Panc1 (cell line): ENCODE measurements around the gene VWA8. TPM values are rescaled to one million over a fixed set of nuclear protein-coding genes. Genes with fewer than 3 reads are reported as not detected.

Experiments used
- ATAC-seq: fragments of 200-7000 bp; cut with Tn5 transposase; 2 replicates; pipeline ENCODE4 v1.9.1; 2020; ENCODE audit warnings: mild to moderate bottlenecking, moderate library complexity
- BruUV-seq: library from RNA; stranded (reverse); fragments of 400-500 nt; replicated peaks from 2 replicates; lab custom pipeline; 2021; lab: Mats Ljungman, UMichigan
- CTCF ChIA-PET: fragments of 300-600 bp; sonication (Branson Sonifier 250); formaldehyde crosslinking; loops from one replicate; lab custom pipeline; 2022; ENCODE audit warnings: antibody characterized with exemption; lab: Charles Lee
- POLR2A ChIA-PET: fragments of 300-600 bp; sonication (Branson Sonifier 250); formaldehyde crosslinking; loops from one replicate; lab custom pipeline; 2022; ENCODE audit warnings: antibody characterized with exemption; lab: Charles Lee
- DNase-seq: peaks from one replicate; pipeline ENCODE4 v3.0.0-alpha.2; 2010; ENCODE audit warnings: low read depth, low spot score
- H3K27ac ChIP-seq: 2 replicates; pipeline ENCODE4 v1.5.1; 2011; ENCODE audit warnings: mild to moderate bottlenecking, low read length, inconsistent platforms
- H3K27me3 ChIP-seq: fragments of 200-500 bp; sonication (Bioruptor generic); 2 replicates; pipeline ENCODE4 v1.6.0; 2014; ENCODE audit warnings: low read length, inconsistent platforms; ENCODE audit not compliant: control insufficient read depth, insufficient read depth
- H3K36me3 ChIP-seq: fragments of 200-500 bp; sonication (Bioruptor generic); 2 replicates; pipeline ENCODE4 v1.5.1; 2014; ENCODE audit warnings: inconsistent platforms, mild to moderate bottlenecking, low read length, moderate library complexity; ENCODE audit not compliant: control insufficient read depth, insufficient read depth
- H3K4me1 ChIP-seq: 2 replicates; pipeline ENCODE4 v1.5.1; 2011; ENCODE audit warnings: inconsistent platforms, mild to moderate bottlenecking, low read length, moderate library complexity; ENCODE audit not compliant: control insufficient read depth, insufficient read depth
- H3K4me3 ChIP-seq, 2 experiments: 2 replicates each; pipeline ENCODE4 v1.5.1; 2011 to 2012; ENCODE audit warnings: low read depth in 2 of 2, low read length in 2 of 2, mild to moderate bottlenecking in 2 of 2, inconsistent platforms in 1 of 2, moderate library complexity in 1 of 2
- H3K9me3 ChIP-seq: fragments of 200-500 bp; sonication (Bioruptor generic); 2 replicates; pipeline ENCODE4 v1.5.1; 2014; ENCODE audit warnings: low read depth, mild to moderate bottlenecking, inconsistent platforms, low read length, moderate library complexity; ENCODE audit not compliant: control insufficient read depth, insufficient read depth
- POLR2AphosphoS5 ChIP-seq: IDR thresholded peaks from 2 replicates; pipeline ENCODE4 v1.6.1; 2012; ENCODE audit warnings: mild to moderate bottlenecking, low read depth, low read length, moderate library complexity
- SIN3A ChIP-seq: IDR thresholded peaks from 2 replicates; pipeline ENCODE4 v1.6.1; 2012; ENCODE audit warnings: low read depth, mild to moderate bottlenecking, low read length, moderate library complexity, borderline replicate concordance; ENCODE audit not compliant: insufficient read depth
- TCF7L2 ChIP-seq: IDR thresholded peaks from 2 replicates; pipeline ENCODE4 v1.6.1; 2011; ENCODE audit warnings: mild to moderate bottlenecking, low read depth, low read length, inconsistent platforms
- in situ Hi-C: cut with HindIII; loops from 2 replicates; pipeline ENCODE4 v1.10.0; 2016; ENCODE audit warnings: low sequenced_read_pairs, low pct_unique_long_range_greater_than_20kb
- intact Hi-C: fragments of 100-400 bp; cut with micrococcal nuclease; formaldehyde crosslinking; loops from one replicate; pipeline ENCODE4 v1.10.0; 2022; ENCODE audit not compliant: unreplicated experiment
- total RNA-seq: library from RNA; stranded (reverse); gene quantifications from one replicate; pipeline ENCODE4 v1.2.1, GENCODE V29; 2021; ENCODE audit not compliant: unreplicated experiment
- TF ChIP-seq, protein P1 (sequence below), 2 experiments: IDR thresholded peaks; 2 replicates each; pipeline ENCODE4 v1.6.1; 2011 to 2012; ENCODE audit warnings: low read depth in 2 of 2, control low read depth in 1 of 2, low read length in 1 of 2, mild to moderate bottlenecking in 1 of 2, moderate library complexity in 1 of 2; ENCODE audit not compliant: insufficient read depth in 1 of 2
- TF ChIP-seq, protein P2 (sequence below): fragments of 450-650 bp; IDR thresholded peaks from 2 replicates; pipeline ENCODE4 v1.5.1; 2017; ENCODE audit warnings: mild to moderate bottlenecking

The VWA8 gene
- total RNA-seq, 1 experiment from 2014 or later, result 11.2 TPM

DNA sequence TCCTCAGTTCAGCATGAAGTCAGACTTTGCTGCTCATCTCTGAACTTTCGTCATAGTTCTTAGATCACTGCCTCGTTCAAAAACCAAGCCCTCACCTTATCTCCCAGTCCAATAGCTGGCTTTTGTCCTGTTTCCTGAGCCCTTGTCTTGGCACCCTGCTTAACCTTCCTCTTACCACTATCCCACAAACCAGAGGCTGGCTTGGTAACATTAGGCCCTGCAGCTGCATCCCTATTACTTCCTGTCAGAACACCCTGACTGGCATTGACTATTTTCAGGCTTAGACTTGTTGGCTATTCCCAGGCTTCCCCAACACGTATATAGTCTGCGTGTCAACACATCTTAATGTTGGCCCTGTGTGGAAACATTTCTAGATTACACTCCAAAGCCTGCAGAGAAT lies 172.4 kb downstream of the VWA8 start:
- CTCF ChIA-PET, result no interaction called here
- DNase-seq, result no peak
- intact Hi-C loops, result no loop called here
- ATAC-seq, result no peak
- H3K27ac ChIP-seq, result no peak overlapping the region
- no peak for TF ChIP-seq SIN3A
- no peak for TF ChIP-seq TCF7L2
- TF ChIP-seq, protein P1, sequence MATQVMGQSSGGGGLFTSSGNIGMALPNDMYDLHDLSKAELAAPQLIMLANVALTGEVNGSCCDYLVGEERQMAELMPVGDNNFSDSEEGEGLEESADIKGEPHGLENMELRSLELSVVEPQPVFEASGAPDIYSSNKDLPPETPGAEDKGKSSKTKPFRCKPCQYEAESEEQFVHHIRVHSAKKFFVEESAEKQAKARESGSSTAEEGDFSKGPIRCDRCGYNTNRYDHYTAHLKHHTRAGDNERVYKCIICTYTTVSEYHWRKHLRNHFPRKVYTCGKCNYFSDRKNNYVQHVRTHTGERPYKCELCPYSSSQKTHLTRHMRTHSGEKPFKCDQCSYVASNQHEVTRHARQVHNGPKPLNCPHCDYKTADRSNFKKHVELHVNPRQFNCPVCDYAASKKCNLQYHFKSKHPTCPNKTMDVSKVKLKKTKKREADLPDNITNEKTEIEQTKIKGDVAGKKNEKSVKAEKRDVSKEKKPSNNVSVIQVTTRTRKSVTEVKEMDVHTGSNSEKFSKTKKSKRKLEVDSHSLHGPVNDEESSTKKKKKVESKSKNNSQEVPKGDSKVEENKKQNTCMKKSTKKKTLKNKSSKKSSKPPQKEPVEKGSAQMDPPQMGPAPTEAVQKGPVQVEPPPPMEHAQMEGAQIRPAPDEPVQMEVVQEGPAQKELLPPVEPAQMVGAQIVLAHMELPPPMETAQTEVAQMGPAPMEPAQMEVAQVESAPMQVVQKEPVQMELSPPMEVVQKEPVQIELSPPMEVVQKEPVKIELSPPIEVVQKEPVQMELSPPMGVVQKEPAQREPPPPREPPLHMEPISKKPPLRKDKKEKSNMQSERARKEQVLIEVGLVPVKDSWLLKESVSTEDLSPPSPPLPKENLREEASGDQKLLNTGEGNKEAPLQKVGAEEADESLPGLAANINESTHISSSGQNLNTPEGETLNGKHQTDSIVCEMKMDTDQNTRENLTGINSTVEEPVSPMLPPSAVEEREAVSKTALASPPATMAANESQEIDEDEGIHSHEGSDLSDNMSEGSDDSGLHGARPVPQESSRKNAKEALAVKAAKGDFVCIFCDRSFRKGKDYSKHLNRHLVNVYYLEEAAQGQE (IDR thresholded peaks at IDR 0.05; ENCODE audit: insufficient read depth in 1 of 2, low read depth in 2 of 2, low read length in 1 of 2), result no peak
- TF ChIP-seq, protein P2, sequence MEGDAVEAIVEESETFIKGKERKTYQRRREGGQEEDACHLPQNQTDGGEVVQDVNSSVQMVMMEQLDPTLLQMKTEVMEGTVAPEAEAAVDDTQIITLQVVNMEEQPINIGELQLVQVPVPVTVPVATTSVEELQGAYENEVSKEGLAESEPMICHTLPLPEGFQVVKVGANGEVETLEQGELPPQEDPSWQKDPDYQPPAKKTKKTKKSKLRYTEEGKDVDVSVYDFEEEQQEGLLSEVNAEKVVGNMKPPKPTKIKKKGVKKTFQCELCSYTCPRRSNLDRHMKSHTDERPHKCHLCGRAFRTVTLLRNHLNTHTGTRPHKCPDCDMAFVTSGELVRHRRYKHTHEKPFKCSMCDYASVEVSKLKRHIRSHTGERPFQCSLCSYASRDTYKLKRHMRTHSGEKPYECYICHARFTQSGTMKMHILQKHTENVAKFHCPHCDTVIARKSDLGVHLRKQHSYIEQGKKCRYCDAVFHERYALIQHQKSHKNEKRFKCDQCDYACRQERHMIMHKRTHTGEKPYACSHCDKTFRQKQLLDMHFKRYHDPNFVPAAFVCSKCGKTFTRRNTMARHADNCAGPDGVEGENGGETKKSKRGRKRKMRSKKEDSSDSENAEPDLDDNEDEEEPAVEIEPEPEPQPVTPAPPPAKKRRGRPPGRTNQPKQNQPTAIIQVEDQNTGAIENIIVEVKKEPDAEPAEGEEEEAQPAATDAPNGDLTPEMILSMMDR, result no peak
- TF ChIP-seq POLR2AphosphoS5, result no peak
- H3K4me3 ChIP-seq, result no peak overlapping the region
- no peaks in the 10 kb centered on the region for H3K27me3 ChIP-seq
- H3K9me3 ChIP-seq, result no peaks in the 10 kb centered on the region
- BruUV-seq, result no TSS peak
- H3K36me3 ChIP-seq, result no peaks in the 10 kb centered on the region; the same call in 1 of the 2 replicates
- H3K4me1 ChIP-seq, result no peaks in the 10 kb centered on the region
- in situ Hi-C loops, result no loop called here
- POLR2A ChIA-PET, result interaction anchor here (0.6 kb wide), 1 partner anchor 82 kb away, joined by 8 read pairs; no protein-coding TSS in a partner anchor

DNA sequence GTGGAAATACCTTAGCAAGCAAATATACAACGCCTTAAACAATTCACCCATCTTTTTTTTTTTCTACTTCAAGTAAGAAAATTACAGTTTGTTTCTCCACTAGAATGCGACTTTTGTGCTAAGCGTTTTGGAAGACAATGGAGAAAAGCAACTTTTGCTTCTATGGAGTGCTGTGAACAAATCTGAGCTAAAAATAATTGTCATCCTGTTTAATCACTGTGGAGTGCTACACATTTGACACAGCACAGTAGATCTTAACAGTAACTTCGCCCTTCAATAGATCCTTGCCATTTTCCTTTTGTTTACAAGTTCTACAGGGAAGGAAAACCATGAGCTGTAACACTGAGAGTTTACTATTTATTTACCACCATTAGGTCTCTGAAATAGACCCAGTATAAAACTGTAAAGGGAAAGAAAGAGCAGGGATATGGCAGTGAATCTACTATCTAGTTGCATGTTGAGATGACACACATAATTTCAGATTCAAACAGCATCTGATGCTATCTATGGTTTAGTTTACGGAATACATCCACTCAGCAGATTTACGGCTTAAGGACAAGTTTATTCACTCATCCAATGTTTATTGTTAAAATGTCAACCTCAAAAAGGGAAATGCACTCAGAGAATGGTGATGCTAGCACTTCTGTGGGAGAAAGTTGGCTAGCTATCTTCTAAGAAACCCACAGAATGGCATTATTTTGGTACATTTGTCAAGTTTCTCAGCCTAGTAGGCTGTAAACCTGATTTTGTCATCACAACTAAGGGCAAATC lies 175.3 kb downstream of the VWA8 start:
- no peaks in the 10 kb centered on the region for H3K36me3 ChIP-seq
- in situ Hi-C loops (no loop called here), intact Hi-C loops (no loop called here)
- ChIA-PET CTCF (no interaction called here), POLR2A (no interaction called here)
- no peak overlapping the region for H3K4me3 ChIP-seq
- H3K27ac ChIP-seq, result no peak overlapping the region
- ATAC-seq (no peak), DNase-seq (no peak)
- no peaks in the 10 kb centered on the region for H3K9me3 ChIP-seq
- TF ChIP-seq, protein P1 (IDR thresholded peaks at IDR 0.05; ENCODE audit: insufficient read depth in 1 of 2, low read depth in 2 of 2, low read length in 1 of 2), result no peak
- TF ChIP-seq TCF7L2, result no peak
- TF ChIP-seq, protein P2, result no peak
- TF ChIP-seq SIN3A, result no peak
- TF ChIP-seq POLR2AphosphoS5, result no peak
- no peaks in the 10 kb centered on the region for H3K27me3 ChIP-seq
- H3K4me1 ChIP-seq, result no peaks in the 10 kb centered on the region
- no TSS peak for BruUV-seq
